GM12878 (cell line): ENCODE results near the gene CTSC. TPM values are rescaled to one million over a fixed set of nuclear protein-coding genes. Genes with fewer than 3 reads are reported as not detected.

Experiments used
- ATAC-seq: fragments of 200-7000 bp; cut with Tn5 transposase; 3 replicates; pipeline ENCODE4 v1.9.1; 2020; ENCODE audit warnings: mild to moderate bottlenecking, moderate library complexity
- BruUV-seq: library from RNA; stranded (reverse); fragments of 400-500 nt; replicated peaks from 2 replicates; lab custom pipeline; 2021; lab: Mats Ljungman, UMichigan
- CTCF ChIA-PET: fragments of 300-600 bp; sonication (Branson Sonifier 250); formaldehyde crosslinking; extraction: SDS; loops from one replicate; lab custom pipeline; 2021; ENCODE audit warnings: inconsistent platforms; lab: Yijun Ruan, JAX
- POLR2A ChIA-PET: fragments of 350-600 bp; formaldehyde crosslinking; extraction: SDS; loops from one replicate; lab custom pipeline; 2021; ENCODE audit warnings: inconsistent platforms; lab: Charles Lee
- RAD21 ChIA-PET: fragments of 300-600 bp; sonication (Branson Sonifier 250); formaldehyde crosslinking; loops from one replicate; lab custom pipeline; 2023; ENCODE audit warnings: antibody characterized with exemption; ENCODE audit not compliant: unreplicated experiment; lab: Charles Lee
- SMC1A ChIA-PET: fragments of 300-600 bp; sonication (Branson Sonifier 250); formaldehyde crosslinking; loops from one replicate; lab custom pipeline; 2023; ENCODE audit not compliant: unreplicated experiment, uncharacterized antibody; lab: Charles Lee
- DNase-seq: peaks from one replicate; pipeline ENCODE4 v3.0.0-alpha.2; 2011; ENCODE audit warnings: low read depth, low spot score
- FAIRE-seq: peaks from 3 replicates; lab custom pipeline; 2011; peaks lifted over from hg19 to GRCh38; lab: Jason Lieb, UNC
- H2AFZ ChIP-seq: 2 replicates; pipeline ENCODE4 v1.6.0; 2011; ENCODE audit warnings: low read depth, low read length, control low read depth; ENCODE audit not compliant: control insufficient read depth
- H3K27ac ChIP-seq: 2 replicates; pipeline ENCODE4 v1.5.1; 2011; ENCODE audit warnings: control low read depth; ENCODE audit not compliant: control insufficient read depth, insufficient read depth
- H3K27me3 ChIP-seq, 2 experiments: replicated peaks in 1 of 2; 2 replicates each; pipeline versions ENCODE4 v1.6.0 to v1.6.1; 2011; ENCODE audit warnings: low read length in 1 of 2; ENCODE audit not compliant: control insufficient read depth in 2 of 2, insufficient read depth in 2 of 2
- H3K36me3 ChIP-seq, 2 experiments: 2 replicates each; pipeline ENCODE4 v1.5.1; 2011; ENCODE audit warnings: low read length in 1 of 2; ENCODE audit not compliant: control insufficient read depth in 2 of 2, insufficient read depth in 2 of 2
- H3K4me1 ChIP-seq: 2 replicates; pipeline ENCODE4 v1.6.1; 2011; ENCODE audit warnings: mild to moderate bottlenecking, low read length, moderate library complexity, mixed read lengths; ENCODE audit not compliant: control insufficient read depth, insufficient read depth
- H3K4me2 ChIP-seq: 2 replicates; pipeline ENCODE4 v1.6.0; 2011; ENCODE audit warnings: control low read depth; ENCODE audit not compliant: control insufficient read depth, insufficient read depth
- H3K4me3 ChIP-seq: fragments of 200-600 bp; sonication (generic); 2 replicates; pipeline ENCODE4 v1.5.1; 2016
- H3K79me2 ChIP-seq: 2 replicates; pipeline ENCODE4 v1.6.0; 2011; ENCODE audit warnings: low read length; ENCODE audit not compliant: control insufficient read depth, insufficient read depth
- H3K9ac ChIP-seq: 2 replicates; pipeline ENCODE4 v1.8.0; 2011; ENCODE audit warnings: low read length, control low read depth, mixed read lengths; ENCODE audit not compliant: control insufficient read depth, insufficient read depth
- H3K9me3 ChIP-seq: replicated peaks from 3 replicates; pipeline ENCODE4 v1.5.1; 2011; ENCODE audit warnings: mild to moderate bottlenecking, low read length; ENCODE audit not compliant: control insufficient read depth, insufficient read depth
- H4K20me1 ChIP-seq: 2 replicates; pipeline ENCODE4 v1.6.0; 2011; ENCODE audit not compliant: control insufficient read depth, insufficient read depth
- BHLHE40 ChIP-seq, 2 experiments: fragments of 450-650 bp in 1 of 2; IDR thresholded peaks; 2 replicates each; pipeline ENCODE4 v1.6.1; 2011 to 2017; ENCODE audit warnings: low read depth in 2 of 2, borderline replicate concordance in 1 of 2, improper control_type of control experiment in 1 of 2, low read length in 1 of 2, mild to moderate bottlenecking in 1 of 2
- CREB1 ChIP-seq: IDR thresholded peaks from 2 replicates; pipeline ENCODE4 v1.6.1; 2012; ENCODE audit warnings: low read depth, mild to moderate bottlenecking, inconsistent platforms
- CREM ChIP-seq: IDR thresholded peaks from 2 replicates; pipeline ENCODE4 v1.6.1; 2014; ENCODE audit warnings: antibody characterized with exemption, low read depth
- IKZF2 ChIP-seq, 2 experiments: fragments of 450-650 bp; IDR thresholded peaks; 2 replicates each; pipeline ENCODE4 v1.6.1; 2017; ENCODE audit warnings: mild to moderate bottlenecking in 2 of 2, moderate library complexity in 2 of 2
- IRF5 ChIP-seq: fragments of 450-650 bp; IDR thresholded peaks from 2 replicates; pipeline ENCODE4 v1.6.1; 2017; ENCODE audit warnings: borderline replicate concordance
- KLF5 ChIP-seq: fragments of 450-650 bp; IDR thresholded peaks from 2 replicates; pipeline ENCODE4 v1.6.1; 2014; ENCODE audit warnings: mild to moderate bottlenecking; ENCODE audit not compliant: partially characterized antibody
- RAD21 ChIP-seq: IDR thresholded peaks from 2 replicates; pipeline ENCODE4 v1.6.1; 2011; ENCODE audit warnings: mild to moderate bottlenecking, low read depth, low read length, moderate library complexity; ENCODE audit not compliant: insufficient read depth
- SMC3 ChIP-seq: IDR thresholded peaks from 2 replicates; pipeline ENCODE4 v1.6.1; 2011; ENCODE audit warnings: low read length, improper control_type of control experiment, borderline replicate concordance
- ZBTB40 ChIP-seq: fragments of 450-650 bp; IDR thresholded peaks from 2 replicates; pipeline ENCODE4 v1.6.1; 2016; ENCODE audit warnings: mild to moderate bottlenecking, moderate library complexity, borderline replicate concordance
- ZNF687 ChIP-seq: fragments of 450-650 bp; IDR thresholded peaks from 2 replicates; pipeline ENCODE4 v1.6.1; 2017; ENCODE audit warnings: mild to moderate bottlenecking, moderate library complexity
- WGBS: methylation state at CpG from one replicate; pipeline ENCODE4 v1.1.6; 2016; ENCODE audit warnings: low lambda C conversion rate; ENCODE audit not compliant: insufficient replicate concordance, insufficient coverage; ENCODE audit errors: missing lambda C conversion rate; 5-methylcytosine and 5-hydroxymethylcytosine counted together
- in situ Hi-C: fragments of 300-500 bp; cut with MboI; formaldehyde crosslinking; loops from 9 replicates; pipeline ENCODE4 v1.14.3; 2018; ENCODE audit warnings: mixed read lengths
- intact Hi-C: fragments of 100-400 bp; cut with micrococcal nuclease; formaldehyde crosslinking; loops from one replicate; pipeline ENCODE4 v1.14.2; 2022; ENCODE audit not compliant: unreplicated experiment
- polyA plus RNA-seq, 11 experiments: library from polyadenylated mRNA; depleted of rRNA in 4 of 11; unstranded in 6 of 11; stranded (reverse) in 5 of 11; fragments of >200 nt; fragmentation: Nextera tagmentation in 4 of 11; fragmentation: Illumina TruSeq in 1 of 11; extraction: Ambion mirVana in 4 of 11; extraction: Trizol in 1 of 11; gene quantifications; 1 replicate in 1 of 11; 2 replicates in 10 of 11; pipeline versions ENCODE4 v1.2.1 to v1.2.3, GENCODE V29; 2011 to 2016; ENCODE audit warnings: inconsistent platforms in 2 of 11, missing spikeins in 2 of 11, low read depth in 1 of 11
- total RNA-seq, 4 experiments: library from RNA; depleted of rRNA in 3 of 4; stranded (reverse); fragments of >200 nt in 3 of 4; fragmentation: Illumina TruSeq in 1 of 4; extraction: Trizol in 1 of 4; gene quantifications; 2 replicates each; pipeline versions ENCODE4 v1.2.1 to v1.2.3, GENCODE V29; 2013 to 2021

Gene CTSC
- total and polyA plus RNA-seq, 10 of the 15 experiments (the other 5 are each of a cell fraction or from before 2014, with no cell fraction given): 289 to 1,123 (median 430) TPM

- Histone ChIP-seq H2AFZ (peak overlapping the region; percentile 79), H4K20me1 (no peaks in the 10 kb centered on the region), H3K36me3 (peaks cover 0 to 6% of the 10 kb centered on the region in 2 experiments; a peak in 1 of 4 replicates), H3K4me1 (no peaks in the 10 kb centered on the region; the same call in 1 of the 2 replicates), H3K27ac (peak overlapping the region; percentile 84), H3K79me2 (peaks cover 55% of the 10 kb centered on the region), H3K9me3 (no peaks in the 10 kb centered on the region), H3K9ac (peak overlapping the region; percentile 95), H3K4me3 (peak overlapping the region; percentile 99), H3K27me3 (no peaks in the 10 kb centered on the region), H3K4me2 (peak overlapping the region; percentile 75)
- BruUV-seq: TSS peak; percentile 91
- CTCF ChIA-PET: interaction anchor here (0.6 to 3.0 kb wide), 10 partner anchors 9 to 236 kb away, joined by 3 to 17 read pairs (median 6); no protein-coding TSS in a partner anchor
- DNase-seq: no peak
- RAD21 ChIA-PET: interaction anchor here (0.8 to 16.2 kb wide), 8 partner anchors 11 to 98 kb away, joined by 3 to 299 read pairs (median 16); no protein-coding TSS in a partner anchor
- peak; percentile 56 for ATAC-seq
- FAIRE-seq: no peak
- SMC1A ChIA-PET: interaction anchor here (0.7 to 7.6 kb wide), 16 partner anchors 10 to 206 kb away, joined by 3 to 108 read pairs (median 5); no protein-coding TSS in a partner anchor
- POLR2A ChIA-PET: interaction anchor here (0.6 to 8.1 kb wide), 13 partner anchors 10 to 1302 kb away, joined by 3 to 116 read pairs (median 4); no protein-coding TSS in a partner anchor
- intact Hi-C loops (loop anchor here (1.0 to 5.0 kb wide), 8 partner anchors 16 to 236 kb away; partner anchors contain the start of gene RAB38), in situ Hi-C loops (no loop called here)
- WGBS: 2% methylated on average over 15 of the region's 15 CpGs
- TF ChIP-seq CREM (peak; percentile 17; the same call in 1 of the 2 replicates), IRF5 (no peak), SMC3 (no peak), ZNF687 (0 out of 2 replicates have a peak, but pooled peaks have one; percentile 45), KLF5 (no peak), ZBTB40 (no peak), CREB1 (0 out of 2 replicates have a peak, but pooled peaks have one; percentile 15), IKZF2 (IDR thresholded peaks at IDR 0.05) (peak; percentile 7 to 28; a peak in 3 of 4 replicates), BHLHE40 (IDR thresholded peaks at IDR 0.05; ENCODE audit: borderline replicate concordance in 1 of 2, low read depth in 2 of 2, low read length in 1 of 2) (peak in 1 of 2 experiments; percentile 32; a peak in 1 of 4 replicates), RAD21 (peak; percentile 6; the same call in 1 of the 2 replicates)
Measured at GRCh38 chr11:88337987-88338668, 592 bp upstream of the CTSC start.
